Fibroblast of lung (primary cell): Measurements from ENCODE around the gene MMP11.

Experiments
- EZH2 ChIP-seq: IDR thresholded peaks from 2 replicates; pipeline ENCODE4 v1.5.1; 2012; ENCODE audit warnings: low read length, control low read depth, mild to moderate bottlenecking; ENCODE audit errors: missing control alignments
- TF ChIP-seq, protein P1 (sequence below), 2 donors: IDR thresholded peaks in 1 of 2; conservative IDR thresholded peaks in 1 of 2; 1 replicate in 1 of 2; 2 replicates in 1 of 2; pipeline ENCODE4 v1.5.1; 2011 to 2012; ENCODE audit warnings: low read length in 2 of 2, control low read depth in 1 of 2, inconsistent platforms in 1 of 2, low read depth in 1 of 2, mild to moderate bottlenecking in 1 of 2

DNA sequence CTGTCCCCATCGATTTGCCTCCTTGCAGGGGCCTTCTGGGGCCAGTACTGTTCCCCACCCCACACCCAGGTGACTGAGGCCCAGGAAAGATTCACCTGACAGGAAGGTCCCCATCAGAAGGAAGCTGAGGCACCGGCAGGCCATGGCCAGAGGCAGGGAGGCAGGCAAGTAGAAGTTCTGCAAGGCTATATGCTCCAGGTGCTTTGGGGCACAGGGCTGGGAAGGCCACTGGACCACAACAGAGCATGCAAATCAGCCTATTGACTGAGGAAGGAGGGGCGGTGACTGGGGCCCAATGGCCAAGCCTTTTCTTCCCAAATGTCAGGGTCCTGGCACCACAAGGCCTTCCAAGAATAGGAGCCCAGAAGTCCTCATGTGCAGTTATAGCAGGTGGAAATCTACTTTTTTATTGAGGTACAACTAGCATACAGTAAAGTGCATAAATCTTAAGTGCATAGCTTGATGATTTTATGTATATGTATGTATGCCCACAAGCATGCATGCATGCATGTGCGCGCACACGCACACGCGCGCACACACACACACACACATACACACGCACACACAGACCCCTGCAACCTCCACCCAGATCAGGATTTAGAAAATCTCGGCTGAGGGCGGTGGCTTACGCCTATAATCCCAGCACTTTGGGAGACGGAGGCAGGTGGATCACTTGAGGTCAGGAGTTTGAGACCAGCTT is 18.3 kb upstream of the MMP11 start, which contains the start of gene VPREB3:
- TF ChIP-seq, protein P1, sequence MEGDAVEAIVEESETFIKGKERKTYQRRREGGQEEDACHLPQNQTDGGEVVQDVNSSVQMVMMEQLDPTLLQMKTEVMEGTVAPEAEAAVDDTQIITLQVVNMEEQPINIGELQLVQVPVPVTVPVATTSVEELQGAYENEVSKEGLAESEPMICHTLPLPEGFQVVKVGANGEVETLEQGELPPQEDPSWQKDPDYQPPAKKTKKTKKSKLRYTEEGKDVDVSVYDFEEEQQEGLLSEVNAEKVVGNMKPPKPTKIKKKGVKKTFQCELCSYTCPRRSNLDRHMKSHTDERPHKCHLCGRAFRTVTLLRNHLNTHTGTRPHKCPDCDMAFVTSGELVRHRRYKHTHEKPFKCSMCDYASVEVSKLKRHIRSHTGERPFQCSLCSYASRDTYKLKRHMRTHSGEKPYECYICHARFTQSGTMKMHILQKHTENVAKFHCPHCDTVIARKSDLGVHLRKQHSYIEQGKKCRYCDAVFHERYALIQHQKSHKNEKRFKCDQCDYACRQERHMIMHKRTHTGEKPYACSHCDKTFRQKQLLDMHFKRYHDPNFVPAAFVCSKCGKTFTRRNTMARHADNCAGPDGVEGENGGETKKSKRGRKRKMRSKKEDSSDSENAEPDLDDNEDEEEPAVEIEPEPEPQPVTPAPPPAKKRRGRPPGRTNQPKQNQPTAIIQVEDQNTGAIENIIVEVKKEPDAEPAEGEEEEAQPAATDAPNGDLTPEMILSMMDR (conservative IDR thresholded peaks at IDR 0.05 in 1 of 2, IDR thresholded peaks at IDR 0.05 in 1 of 2; ENCODE audit: low read depth in 1 of 2, low read length in 2 of 2) = no peak
- TF ChIP-seq EZH2 = no peak
